ENCODE measurements around the gene SLF2.

Gene SLF2

DNA sequence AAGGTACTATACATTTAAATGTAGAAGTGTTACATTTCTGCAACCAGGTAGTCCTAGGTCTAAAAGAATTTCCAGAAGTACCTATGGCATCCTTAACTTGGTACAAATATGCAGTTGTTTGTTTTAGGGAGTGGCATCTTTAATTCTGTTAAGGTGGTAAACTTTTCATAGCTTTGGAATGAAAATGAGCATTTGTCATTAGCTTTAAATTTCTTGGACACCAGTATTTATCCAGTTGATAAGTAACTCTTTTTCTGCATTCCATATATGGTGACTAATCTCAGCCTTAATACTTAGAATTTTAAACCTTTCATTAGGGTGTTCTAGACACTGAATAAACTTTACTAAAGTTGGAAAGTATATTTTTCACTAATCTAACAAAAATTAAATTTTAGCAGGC lies 10.8 kb downstream of the SLF2 start:
- TF ChIP-seq, protein P1, sequence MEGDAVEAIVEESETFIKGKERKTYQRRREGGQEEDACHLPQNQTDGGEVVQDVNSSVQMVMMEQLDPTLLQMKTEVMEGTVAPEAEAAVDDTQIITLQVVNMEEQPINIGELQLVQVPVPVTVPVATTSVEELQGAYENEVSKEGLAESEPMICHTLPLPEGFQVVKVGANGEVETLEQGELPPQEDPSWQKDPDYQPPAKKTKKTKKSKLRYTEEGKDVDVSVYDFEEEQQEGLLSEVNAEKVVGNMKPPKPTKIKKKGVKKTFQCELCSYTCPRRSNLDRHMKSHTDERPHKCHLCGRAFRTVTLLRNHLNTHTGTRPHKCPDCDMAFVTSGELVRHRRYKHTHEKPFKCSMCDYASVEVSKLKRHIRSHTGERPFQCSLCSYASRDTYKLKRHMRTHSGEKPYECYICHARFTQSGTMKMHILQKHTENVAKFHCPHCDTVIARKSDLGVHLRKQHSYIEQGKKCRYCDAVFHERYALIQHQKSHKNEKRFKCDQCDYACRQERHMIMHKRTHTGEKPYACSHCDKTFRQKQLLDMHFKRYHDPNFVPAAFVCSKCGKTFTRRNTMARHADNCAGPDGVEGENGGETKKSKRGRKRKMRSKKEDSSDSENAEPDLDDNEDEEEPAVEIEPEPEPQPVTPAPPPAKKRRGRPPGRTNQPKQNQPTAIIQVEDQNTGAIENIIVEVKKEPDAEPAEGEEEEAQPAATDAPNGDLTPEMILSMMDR (IDR thresholded peaks at IDR 0.05; ENCODE audit: low read depth, low read length): no peak
- no peak overlapping the region for H3K4me3 ChIP-seq (replicated peaks in 1 of 2; ENCODE audit: low read depth in 2 of 2, low read length in 2 of 2)
- no peak for DNase-seq (ENCODE audit: low read depth in 2 of 2)

DNA sequence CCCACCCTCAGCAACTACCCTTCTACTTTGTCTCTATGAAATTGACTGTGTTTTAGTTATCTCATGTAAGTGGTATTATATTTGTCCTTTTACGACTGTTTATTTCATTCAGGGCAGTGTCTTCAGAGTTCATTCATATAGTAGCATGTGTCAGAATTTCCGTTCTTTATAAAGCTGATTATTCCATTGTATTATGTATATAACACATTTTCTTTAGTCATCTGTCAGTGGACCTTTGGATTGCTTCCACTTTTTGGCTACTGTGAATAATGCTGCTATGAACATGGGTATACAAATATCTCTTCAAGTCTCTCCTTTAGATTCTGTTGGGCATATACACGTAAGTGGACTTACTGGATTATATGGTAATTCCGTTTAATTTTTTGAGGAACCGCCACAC lies 14.5 kb downstream of the SLF2 start:
- TF ChIP-seq, protein P1 (IDR thresholded peaks at IDR 0.05; ENCODE audit: low read depth, low read length): no peak
- DNase-seq (ENCODE audit: low read depth in 2 of 2): peak in 1 of 2 donors; percentile 26
- H3K4me3 ChIP-seq (replicated peaks in 1 of 2; ENCODE audit: low read depth in 2 of 2, low read length in 2 of 2): no peak overlapping the region

GRCh38 chr10:100928039-100928438 lies 15.3 kb downstream of the SLF2 start:
- no peak overlapping the region for H3K4me3 ChIP-seq (replicated peaks in 1 of 2; ENCODE audit: low read depth in 2 of 2, low read length in 2 of 2)
- no peak for DNase-seq (ENCODE audit: low read depth in 2 of 2)
- TF ChIP-seq, protein P1 (IDR thresholded peaks at IDR 0.05; ENCODE audit: low read depth, low read length): no peak

DNA sequence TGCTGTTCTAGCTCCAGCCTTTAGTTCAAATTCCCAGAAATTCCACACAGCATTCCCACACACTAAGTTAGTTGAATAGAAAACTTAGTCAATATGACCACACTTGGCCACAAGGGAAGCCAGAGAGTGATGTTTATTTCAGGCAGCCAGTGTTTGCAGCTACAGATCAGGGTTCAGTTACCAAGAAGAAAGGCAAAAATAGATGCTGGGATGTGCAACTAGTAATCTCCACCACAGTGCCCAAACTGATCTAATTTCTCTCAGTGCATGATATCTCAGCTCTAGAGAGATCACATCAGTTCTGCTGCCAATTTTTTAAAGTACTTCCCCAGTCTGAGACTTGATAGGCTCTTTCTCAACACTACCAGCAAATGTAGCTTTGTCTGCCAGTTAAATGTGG lies 17.6 kb downstream of the SLF2 start:
- TF ChIP-seq, protein P1 (IDR thresholded peaks at IDR 0.05; ENCODE audit: low read depth, low read length): no peak
- no peak overlapping the region for H3K4me3 ChIP-seq (replicated peaks in 1 of 2; ENCODE audit: low read depth in 2 of 2, low read length in 2 of 2)
- no peak for DNase-seq (ENCODE audit: low read depth in 2 of 2)

DNA sequence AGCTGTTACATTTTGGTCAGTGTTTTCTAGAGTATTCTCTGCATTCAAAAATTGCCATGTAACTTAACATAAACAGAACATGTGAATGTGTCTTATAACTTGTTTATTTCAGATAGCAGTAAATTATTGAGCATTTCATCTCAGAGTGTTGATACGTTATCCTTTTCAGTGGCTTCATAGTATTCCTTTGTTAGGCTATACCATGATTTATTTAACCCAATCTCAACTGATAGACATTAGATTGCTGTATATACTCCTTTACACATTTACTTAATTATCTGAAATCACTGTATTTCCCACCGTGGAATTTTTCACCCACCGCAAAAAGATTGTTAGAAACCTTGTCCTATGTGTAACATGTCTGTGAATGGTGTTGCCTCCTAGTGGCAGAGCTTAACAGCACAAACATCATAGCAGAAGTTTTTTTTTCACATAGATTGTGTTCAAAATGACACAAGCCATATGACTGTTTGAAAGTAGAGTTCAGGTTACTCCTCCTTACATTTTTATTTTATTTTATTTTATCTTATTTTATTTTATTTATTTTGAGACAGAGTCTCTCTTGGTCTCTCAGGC lies 21.4 kb downstream of the SLF2 start:
- peak; percentile 27 to 30 for DNase-seq (ENCODE audit: low read depth in 2 of 2)
- TF ChIP-seq, protein P1 (IDR thresholded peaks at IDR 0.05; ENCODE audit: low read depth, low read length): peak; percentile 59
- H3K4me3 ChIP-seq (replicated peaks in 1 of 2; ENCODE audit: low read depth in 2 of 2, low read length in 2 of 2): no peak overlapping the region

DNA sequence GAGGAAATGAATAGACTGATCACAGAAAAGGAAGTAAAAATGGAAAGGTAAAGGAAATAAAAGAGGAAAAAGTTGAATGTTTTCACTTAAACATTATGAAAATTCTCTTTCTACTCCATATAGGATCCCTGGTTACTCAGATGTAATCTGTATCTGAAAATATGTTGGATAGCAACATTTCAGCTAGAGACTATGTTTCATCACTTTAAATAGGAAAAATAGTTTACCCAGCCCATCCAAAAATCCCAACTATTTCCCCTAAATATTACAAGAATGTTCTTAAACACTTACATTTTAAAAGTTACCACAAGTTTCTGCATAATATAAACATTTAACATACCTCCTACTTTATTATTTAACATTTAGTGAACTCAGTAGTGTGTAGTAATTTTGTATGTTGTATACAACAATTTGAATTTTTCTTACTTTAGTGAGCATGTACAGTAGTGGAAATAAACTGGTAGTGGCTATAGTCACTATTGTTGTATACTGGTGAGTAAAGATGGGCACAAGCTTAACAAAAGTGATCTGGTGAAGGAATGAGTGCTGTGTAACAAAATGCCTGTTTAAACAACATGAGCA lies 27.1 kb downstream of the SLF2 start:
- no peak overlapping the region for H3K4me3 ChIP-seq (replicated peaks in 1 of 2; ENCODE audit: low read depth in 2 of 2, low read length in 2 of 2)
- TF ChIP-seq, protein P1 (IDR thresholded peaks at IDR 0.05; ENCODE audit: low read depth, low read length): no peak
- no peak for DNase-seq (ENCODE audit: low read depth in 2 of 2)

DNA sequence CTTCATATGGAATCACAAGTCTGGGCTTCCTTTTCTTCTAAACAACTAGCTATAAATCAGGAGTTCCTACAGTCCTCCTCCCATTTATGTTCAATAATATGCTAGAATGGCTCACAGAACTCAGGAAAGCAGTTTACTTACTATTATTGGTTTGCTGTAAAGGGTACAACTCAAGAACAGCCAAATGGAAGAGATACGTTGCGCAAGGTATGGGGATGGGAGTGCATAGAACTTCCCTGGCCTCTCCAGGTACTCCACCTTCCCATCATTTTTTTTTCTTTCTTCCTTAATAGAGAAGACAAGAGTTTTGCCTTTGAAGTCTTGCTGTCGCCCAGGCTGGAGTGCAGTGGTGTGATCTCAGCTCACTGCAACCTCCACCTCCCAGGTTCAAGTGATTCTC lies 29.5 kb downstream of the SLF2 start:
- H3K4me3 ChIP-seq (replicated peaks in 1 of 2; ENCODE audit: low read depth in 2 of 2, low read length in 2 of 2): no peak overlapping the region
- TF ChIP-seq, protein P1 (IDR thresholded peaks at IDR 0.05; ENCODE audit: low read depth, low read length): no peak
- no peak for DNase-seq (ENCODE audit: low read depth in 2 of 2)

All from cardiac fibroblast (primary cell).